ENCODE results near the gene CELF4. TPM values are rescaled to one million over a fixed set of nuclear protein-coding genes. Genes with fewer than 3 reads are reported as not detected.

The CELF4 gene
- total RNA-seq, 1 experiment from 2014 or later: not detected

DNA sequence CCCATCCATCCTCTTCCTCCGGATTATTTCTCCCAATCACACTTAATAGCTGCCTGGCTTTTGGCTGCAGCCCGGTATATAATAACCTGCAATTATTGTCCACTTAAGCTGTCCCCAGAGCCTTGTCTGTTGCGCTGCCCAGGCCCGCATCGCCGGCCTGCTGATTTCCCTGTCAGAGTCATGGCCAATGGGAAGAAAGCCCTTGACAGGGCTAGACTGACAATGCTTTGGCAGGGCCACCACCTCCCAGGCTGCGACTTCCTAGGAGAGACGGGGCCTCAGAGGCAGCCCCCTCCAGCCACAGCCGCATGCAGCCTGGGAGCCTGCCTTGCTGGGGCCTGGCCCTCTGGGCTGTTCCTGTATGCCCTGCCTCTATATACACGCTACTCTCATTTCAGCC lies 10.0 kb upstream of the CELF4 start:
- no peak for DNase-seq (ENCODE audit: low read depth, low spot score)
- Histone ChIP-seq H3K4me1 (ENCODE audit: control insufficient read depth, insufficient read depth, low read length) (no peaks in the 10 kb centered on the region), H3K36me3 (ENCODE audit: control insufficient read depth, insufficient read depth, low read length) (no peaks in the 10 kb centered on the region), H3K4me3 (ENCODE audit: low read depth in 2 of 2, low read length in 2 of 2) (no peak overlapping the region), H3K27me3 (ENCODE audit: control insufficient read depth, insufficient read depth, low read length) (no peaks in the 10 kb centered on the region; the same call in 1 of the 2 replicates), H3K9me3 (ENCODE audit: control insufficient read depth, insufficient read depth, low read depth, low read length) (no peaks in the 10 kb centered on the region), H3K27ac (ENCODE audit: low read length) (no peak overlapping the region)
- in situ Hi-C loops (cut with HindIII; ENCODE audit: low pct_unique_long_range_greater_than_20kb, low sequenced_read_pairs) (no loop called here), intact Hi-C loops (cut with micrococcal nuclease; ENCODE audit: unreplicated experiment) (no loop called here)
- CTCF ChIA-PET: no interaction called here
- BruUV-seq (replicated peaks): no TSS peak
- POLR2A ChIA-PET: no interaction called here
- no peak for ATAC-seq
- no peak for TF ChIP-seq CTCF (IDR thresholded peaks at IDR 0.05)
- TF ChIP-seq TCF7L2 (IDR thresholded peaks at IDR 0.05; ENCODE audit: low read depth, low read length): no peak
- no peak for TF ChIP-seq SIN3A (IDR thresholded peaks at IDR 0.05; ENCODE audit: borderline replicate concordance, insufficient read depth, low read depth, low read length)
- TF ChIP-seq POLR2AphosphoS5 (IDR thresholded peaks at IDR 0.05; ENCODE audit: low read depth, low read length): no peak
- TF ChIP-seq, protein P1, sequence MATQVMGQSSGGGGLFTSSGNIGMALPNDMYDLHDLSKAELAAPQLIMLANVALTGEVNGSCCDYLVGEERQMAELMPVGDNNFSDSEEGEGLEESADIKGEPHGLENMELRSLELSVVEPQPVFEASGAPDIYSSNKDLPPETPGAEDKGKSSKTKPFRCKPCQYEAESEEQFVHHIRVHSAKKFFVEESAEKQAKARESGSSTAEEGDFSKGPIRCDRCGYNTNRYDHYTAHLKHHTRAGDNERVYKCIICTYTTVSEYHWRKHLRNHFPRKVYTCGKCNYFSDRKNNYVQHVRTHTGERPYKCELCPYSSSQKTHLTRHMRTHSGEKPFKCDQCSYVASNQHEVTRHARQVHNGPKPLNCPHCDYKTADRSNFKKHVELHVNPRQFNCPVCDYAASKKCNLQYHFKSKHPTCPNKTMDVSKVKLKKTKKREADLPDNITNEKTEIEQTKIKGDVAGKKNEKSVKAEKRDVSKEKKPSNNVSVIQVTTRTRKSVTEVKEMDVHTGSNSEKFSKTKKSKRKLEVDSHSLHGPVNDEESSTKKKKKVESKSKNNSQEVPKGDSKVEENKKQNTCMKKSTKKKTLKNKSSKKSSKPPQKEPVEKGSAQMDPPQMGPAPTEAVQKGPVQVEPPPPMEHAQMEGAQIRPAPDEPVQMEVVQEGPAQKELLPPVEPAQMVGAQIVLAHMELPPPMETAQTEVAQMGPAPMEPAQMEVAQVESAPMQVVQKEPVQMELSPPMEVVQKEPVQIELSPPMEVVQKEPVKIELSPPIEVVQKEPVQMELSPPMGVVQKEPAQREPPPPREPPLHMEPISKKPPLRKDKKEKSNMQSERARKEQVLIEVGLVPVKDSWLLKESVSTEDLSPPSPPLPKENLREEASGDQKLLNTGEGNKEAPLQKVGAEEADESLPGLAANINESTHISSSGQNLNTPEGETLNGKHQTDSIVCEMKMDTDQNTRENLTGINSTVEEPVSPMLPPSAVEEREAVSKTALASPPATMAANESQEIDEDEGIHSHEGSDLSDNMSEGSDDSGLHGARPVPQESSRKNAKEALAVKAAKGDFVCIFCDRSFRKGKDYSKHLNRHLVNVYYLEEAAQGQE (IDR thresholded peaks at IDR 0.05; ENCODE audit: insufficient read depth in 1 of 2, low read depth in 2 of 2, low read length in 1 of 2): no peak

GRCh38 chr18:37574113-37574512 lies 8.5 kb upstream of the CELF4 start:
- Histone ChIP-seq H3K27me3 (ENCODE audit: control insufficient read depth, insufficient read depth, low read length) (no peaks in the 10 kb centered on the region; the same call in 1 of the 2 replicates), H3K27ac (ENCODE audit: low read length) (no peak overlapping the region), H3K4me3 (ENCODE audit: low read depth in 2 of 2, low read length in 2 of 2) (no peak overlapping the region), H3K9me3 (ENCODE audit: control insufficient read depth, insufficient read depth, low read depth, low read length) (no peaks in the 10 kb centered on the region), H3K36me3 (ENCODE audit: control insufficient read depth, insufficient read depth, low read length) (no peaks in the 10 kb centered on the region), H3K4me1 (ENCODE audit: control insufficient read depth, insufficient read depth, low read length) (no peaks in the 10 kb centered on the region)
- DNase-seq (ENCODE audit: low read depth, low spot score) (no peak), ATAC-seq (no peak)
- TF ChIP-seq CTCF (IDR thresholded peaks at IDR 0.05): no peak
- TF ChIP-seq, protein P1 (IDR thresholded peaks at IDR 0.05; ENCODE audit: insufficient read depth in 1 of 2, low read depth in 2 of 2, low read length in 1 of 2): no peak
- TF ChIP-seq TCF7L2 (IDR thresholded peaks at IDR 0.05; ENCODE audit: low read depth, low read length): no peak
- TF ChIP-seq SIN3A (IDR thresholded peaks at IDR 0.05; ENCODE audit: borderline replicate concordance, insufficient read depth, low read depth, low read length): no peak
- TF ChIP-seq POLR2AphosphoS5 (IDR thresholded peaks at IDR 0.05; ENCODE audit: low read depth, low read length): no peak
- in situ Hi-C loops (cut with HindIII; ENCODE audit: low pct_unique_long_range_greater_than_20kb, low sequenced_read_pairs): no loop called here
- BruUV-seq (replicated peaks): no TSS peak
- CTCF ChIA-PET: no interaction called here
- intact Hi-C loops (cut with micrococcal nuclease; ENCODE audit: unreplicated experiment): no loop called here
- POLR2A ChIA-PET: no interaction called here
